IPS-NIHi7 (cell line): Measurements from ENCODE around the gene DEFB125.
"Not testable (repeated sequence)": the region's sequence is repeated elsewhere in the genome, so short reads cannot be mapped to it uniquely, and the experiment has no call there.

ENCODE experiments used
- DNase-seq: peaks from one replicate; pipeline ENCODE4 v3.0.0; 2012; ENCODE audit warnings: mixed read lengths; ENCODE audit errors: extremely low spot score

DEFB125 gene

GRCh38 chr20:87401-87800, at the start of gene DEFB125:
Gene DEFB125, plus strand, starts transcription at chr20:87672. Its CDS starts 38 bp downstream, at chr20:87710.
- DNase-seq: no peak

GRCh38 chr20:60035-60918, 27.2 kb upstream of the DEFB125 start:
- no peak for DNase-seq

- no peak for DNase-seq
Measured at GRCh38 chr20:61230-61629, 26.2 kb upstream of the DEFB125 start.

- no peak for DNase-seq
Measured at GRCh38 chr20:61757-62156, 25.7 kb upstream of the DEFB125 start.

- DNase-seq: no peak
Measured at GRCh38 chr20:62487-62886, 25.0 kb upstream of the DEFB125 start.

GRCh38 chr20:64026-64603, 23.4 kb upstream of the DEFB125 start:
- DNase-seq: no peak

- no peak for DNase-seq
Measured at GRCh38 chr20:64766-65322, 22.6 kb upstream of the DEFB125 start.

GRCh38 chr20:77231-77630, 10.2 kb upstream of the DEFB125 start:
- DNase-seq: no peak

- DNase-seq: no peak
Measured at GRCh38 chr20:78338-78737, 9.1 kb upstream of the DEFB125 start.

- no peak for DNase-seq
Measured at GRCh38 chr20:79565-79964, 7.9 kb upstream of the DEFB125 start.

- no peak for DNase-seq
Measured at GRCh38 chr20:90651-91050, 3.2 kb downstream of the DEFB125 start.

- no peak for DNase-seq
Measured at GRCh38 chr20:93641-94040, 6.2 kb downstream of the DEFB125 start.

GRCh38 chr20:95215-95614, 7.7 kb downstream of the DEFB125 start:
- DNase-seq: no peak

GRCh38 chr20:97691-98090, 10.2 kb downstream of the DEFB125 start:
- DNase-seq: not testable (repeated sequence)

GRCh38 chr20:101975-102374, 14.5 kb downstream of the DEFB125 start:
- DNase-seq: no peak

GRCh38 chr20:103456-103855, 16.0 kb downstream of the DEFB125 start:
- DNase-seq: no peak

- no peak for DNase-seq
Measured at GRCh38 chr20:112396-112795, 24.9 kb downstream of the DEFB125 start.

- DNase-seq: no peak
Measured at GRCh38 chr20:117518-117917, 30.0 kb downstream of the DEFB125 start.

GRCh38 chr20:129786-130323, 42.4 kb downstream of the DEFB125 start:
- not testable (repeated sequence) for DNase-seq

GRCh38 chr20:137668-138490, 50.4 kb downstream of the DEFB125 start:
- no peak for DNase-seq

GRCh38 chr20:142290-142689, 54.8 kb downstream of the DEFB125 start, which contains the start of gene DEFB126:
Gene DEFB126, plus strand, starts transcription at chr20:142590. Its CDS starts 39 bp downstream, at chr20:142629.
- DNase-seq: no peak

- no peak for DNase-seq
Measured at GRCh38 chr20:145877-146276, 58.4 kb downstream of the DEFB125 start.
